RKO (cell line): ENCODE data around the gene DGKI.

Source experiments
- DNase-seq: peaks from one replicate; pipeline ENCODE4 v3.0.0-alpha.2; 2016; ENCODE audit warnings: low spot score

The DGKI gene

DNA sequence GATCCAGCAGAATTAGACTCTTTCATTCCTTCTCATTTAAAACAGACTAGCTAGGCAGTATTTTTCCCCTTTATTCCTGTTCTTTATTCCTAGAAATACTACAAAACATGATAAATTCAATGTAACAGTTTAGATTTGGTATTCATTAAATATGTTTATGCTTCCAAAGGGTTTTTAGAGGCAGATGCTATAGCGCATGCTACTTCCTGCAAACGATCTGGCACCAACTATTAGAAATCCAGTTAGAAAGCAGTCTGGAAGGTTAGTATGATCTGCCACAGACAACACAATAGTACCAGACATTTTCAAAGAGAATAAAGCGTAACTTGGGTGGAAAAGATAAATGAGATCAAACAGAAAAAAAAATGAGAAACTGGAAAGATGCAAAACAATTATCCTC, 439.7 kb downstream of the DGKI start:
- no peak for DNase-seq

DNA sequence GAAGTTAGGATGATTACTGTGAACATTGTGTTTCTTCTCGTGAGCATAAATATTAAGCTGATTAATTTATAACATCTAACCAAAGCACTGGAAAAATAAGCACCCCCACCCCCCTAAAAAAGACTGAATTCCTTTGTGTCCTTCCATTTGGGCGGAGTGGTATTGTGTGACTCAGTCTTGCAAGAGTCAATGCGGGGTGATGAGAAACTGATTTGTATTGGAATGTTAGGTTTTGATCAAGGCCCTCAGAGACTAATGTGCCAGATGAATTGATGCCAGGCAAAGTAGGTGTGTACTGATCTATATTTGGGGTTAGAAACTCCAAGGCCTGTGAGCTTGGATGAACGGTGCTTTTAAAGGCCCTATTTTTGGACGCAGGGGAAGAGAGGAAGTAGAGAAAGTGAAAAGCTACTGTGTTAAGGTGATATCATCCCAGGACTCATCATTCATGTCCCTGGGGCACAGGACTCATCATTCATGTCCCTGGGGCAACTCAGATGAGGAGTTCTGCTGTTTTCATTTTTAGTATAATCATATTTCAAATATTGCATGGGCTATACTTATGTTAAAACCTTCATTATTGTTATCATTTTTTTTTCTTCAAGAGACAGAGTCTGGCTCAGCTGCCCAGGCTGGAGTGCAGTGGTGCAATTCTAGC, 442.0 kb downstream of the DGKI start:
- no peak for DNase-seq

DNA sequence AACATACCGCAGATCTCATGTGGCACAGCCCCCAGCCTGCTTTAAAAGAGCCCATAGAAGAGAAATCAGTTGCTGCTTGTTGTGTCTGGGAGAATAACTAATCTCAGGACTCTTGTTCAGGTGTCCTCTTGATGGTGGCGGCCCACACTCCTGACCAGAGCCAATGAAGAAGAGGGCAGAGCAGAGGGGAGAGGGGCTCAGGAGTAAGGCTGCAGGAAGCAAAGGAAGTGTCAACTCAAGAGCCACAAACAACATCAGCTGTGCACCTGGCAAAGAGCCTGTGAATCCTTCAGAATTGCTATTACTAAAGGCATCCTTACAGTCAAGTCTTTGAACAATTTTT, 443.4 kb downstream of the DGKI start:
- DNase-seq = no peak

DNA sequence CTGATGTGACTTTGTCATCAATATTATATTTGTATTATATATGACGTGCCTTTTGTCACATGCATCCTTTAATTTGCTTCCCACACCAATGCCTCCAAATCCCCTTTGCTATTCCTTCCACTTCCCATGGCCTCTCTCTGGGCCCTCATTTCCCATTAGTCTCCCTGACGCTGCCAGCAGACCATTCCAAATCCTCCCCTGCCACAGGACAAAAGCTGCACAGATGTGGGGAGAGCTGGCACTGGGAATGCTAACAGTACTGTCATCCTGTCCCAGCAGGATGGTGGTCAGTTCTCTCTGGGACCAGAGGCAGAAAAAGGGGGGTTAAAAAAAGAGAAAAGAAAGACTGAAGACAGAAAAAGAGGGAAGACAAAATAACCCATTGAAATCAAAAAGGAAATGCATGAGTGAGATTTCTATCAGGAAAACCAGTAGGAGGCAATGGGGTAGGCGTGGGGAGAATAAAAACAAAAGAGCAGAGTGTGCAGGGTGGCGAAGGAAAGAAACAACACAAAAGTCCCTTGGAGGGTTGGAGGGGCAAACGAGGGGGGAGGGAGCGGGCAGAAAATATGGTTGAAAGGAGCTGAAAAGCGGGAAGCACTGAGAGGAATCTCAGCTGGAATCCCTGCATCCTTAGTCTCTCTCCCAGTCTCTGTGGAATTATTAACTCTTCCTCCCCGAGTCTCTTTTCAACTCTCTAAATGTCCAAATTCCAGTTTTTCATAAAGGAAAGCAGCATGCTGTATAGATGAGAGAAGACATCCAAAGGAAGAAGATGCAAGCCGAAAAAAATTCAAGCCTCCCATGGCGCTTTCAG, 444.0 kb downstream of the DGKI start:
- no peak for DNase-seq

DNA sequence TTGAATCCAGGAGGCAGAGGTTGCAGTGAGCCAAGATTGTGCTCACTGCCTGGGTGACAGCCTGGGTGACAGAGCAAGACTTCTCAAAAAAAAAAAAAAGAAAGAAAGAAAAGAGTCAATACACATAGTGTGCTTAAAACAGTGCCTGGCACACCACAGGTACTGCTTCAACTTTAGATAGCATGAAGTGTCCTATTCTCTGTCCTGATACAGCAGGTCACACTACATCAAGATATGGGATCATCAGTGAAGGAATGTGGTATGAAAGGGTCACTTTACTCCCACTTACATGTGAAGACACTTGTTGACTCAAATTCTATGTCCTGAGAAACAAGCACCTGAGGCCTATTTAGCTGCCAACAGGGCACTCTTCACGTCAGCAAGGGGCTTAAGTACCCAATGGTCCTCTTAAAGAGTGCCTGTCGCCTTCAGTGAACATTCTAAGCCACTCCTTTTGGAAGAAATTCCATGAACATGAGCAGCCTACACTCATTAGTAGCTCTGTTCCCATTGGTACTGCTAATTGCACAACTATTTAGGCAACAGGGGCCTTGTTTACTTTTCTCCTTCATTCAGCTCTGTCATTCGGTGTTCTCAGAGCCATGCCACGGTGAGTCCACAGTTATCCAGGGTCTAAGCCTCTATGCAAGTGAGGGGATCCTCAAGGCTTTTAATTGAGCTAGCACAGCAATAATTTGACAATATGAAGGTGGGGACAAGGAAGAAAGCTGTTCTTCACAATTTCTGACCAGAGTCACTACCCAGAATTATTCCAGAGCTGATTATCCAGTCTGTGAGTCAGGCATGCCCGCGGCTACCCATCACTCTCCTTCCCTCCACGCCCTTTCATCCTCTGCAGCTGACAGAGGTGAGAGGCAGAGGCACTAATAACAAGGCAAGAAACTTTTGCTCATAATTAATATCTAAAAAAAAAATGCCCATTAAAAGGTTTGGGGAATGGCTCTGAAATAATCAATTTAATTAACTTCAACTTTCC, 446.6 kb downstream of the DGKI start:
- no peak for DNase-seq

DNA sequence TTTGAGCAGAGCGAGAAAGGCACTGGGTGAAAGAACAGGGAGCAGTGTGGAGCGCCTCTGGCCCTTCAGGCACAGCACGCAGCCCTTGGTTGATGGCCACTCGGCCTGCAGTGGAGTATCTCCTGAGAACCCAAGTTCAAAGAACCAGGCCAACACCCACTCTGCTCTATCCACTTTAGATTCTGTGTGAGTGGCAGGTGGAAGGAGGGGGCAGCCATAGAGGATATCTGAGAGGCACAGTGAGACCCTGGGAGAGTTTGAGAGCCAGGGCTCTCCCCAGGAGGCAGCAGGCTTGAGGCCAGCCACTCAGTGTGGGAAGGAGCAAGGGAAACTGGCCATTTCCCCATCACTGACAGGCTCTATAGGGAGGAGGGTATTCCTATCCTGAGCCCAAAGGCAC, 450.7 kb downstream of the DGKI start:
- DNase-seq = no peak

DNA sequence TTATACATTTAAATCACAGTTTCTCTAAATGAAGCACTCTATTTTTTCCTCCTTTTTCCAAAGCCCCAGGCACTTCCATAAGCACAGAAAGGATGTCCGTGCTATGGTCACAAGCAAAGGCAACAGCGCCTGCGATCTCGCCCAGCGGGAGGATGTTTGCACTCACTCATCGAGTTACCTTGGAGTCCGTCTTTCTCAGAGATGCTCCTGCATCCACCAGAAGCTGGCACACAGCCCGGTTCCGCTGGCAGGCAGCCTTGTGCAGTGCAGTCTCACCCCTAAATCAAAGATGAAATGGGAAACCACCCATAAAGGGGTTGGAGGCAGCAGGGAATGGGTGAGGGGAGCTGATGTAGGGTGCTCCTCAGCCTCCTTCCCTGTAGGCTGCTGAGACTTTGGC, 451.4 kb downstream of the DGKI start:
- DNase-seq = no peak

DNA sequence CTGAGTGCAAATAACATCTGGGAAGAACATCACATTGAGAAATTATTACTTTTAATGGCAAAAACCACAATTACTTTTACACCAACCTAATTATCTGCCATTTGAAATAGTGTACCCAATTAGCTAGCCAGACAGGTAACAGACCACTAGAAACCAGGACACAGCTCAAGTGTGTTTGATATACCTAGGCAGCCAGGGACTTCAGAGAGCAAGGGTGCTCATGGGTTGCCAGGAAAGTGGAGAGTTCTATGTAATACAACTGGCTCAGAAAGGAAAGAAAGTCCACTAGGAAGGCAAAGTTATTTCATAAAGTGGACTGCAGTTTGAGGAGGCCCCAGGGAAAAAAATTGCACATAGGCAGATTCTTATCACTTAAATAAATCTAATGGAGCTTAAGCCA, 453.2 kb downstream of the DGKI start:
- DNase-seq = no peak

DNA sequence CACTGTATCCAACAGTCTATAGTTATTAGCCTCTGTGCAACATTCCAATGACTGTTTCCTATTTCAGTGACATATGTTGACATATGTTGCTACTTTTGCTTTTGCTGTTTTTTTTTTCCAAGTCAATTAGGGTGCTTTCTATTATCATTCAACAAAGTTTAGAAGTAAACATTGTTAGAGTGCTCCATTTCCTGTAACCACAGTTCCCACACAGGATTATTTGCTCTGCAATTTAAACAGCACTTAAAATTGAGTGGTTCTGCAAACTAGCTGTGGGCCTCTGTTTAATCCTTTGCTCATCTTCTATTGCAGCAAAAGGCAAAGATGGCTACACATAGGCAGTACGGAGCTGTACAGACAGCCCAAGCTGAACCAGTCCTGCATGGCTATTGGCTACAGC, 456.7 kb downstream of the DGKI start:
- no peak for DNase-seq

DNA sequence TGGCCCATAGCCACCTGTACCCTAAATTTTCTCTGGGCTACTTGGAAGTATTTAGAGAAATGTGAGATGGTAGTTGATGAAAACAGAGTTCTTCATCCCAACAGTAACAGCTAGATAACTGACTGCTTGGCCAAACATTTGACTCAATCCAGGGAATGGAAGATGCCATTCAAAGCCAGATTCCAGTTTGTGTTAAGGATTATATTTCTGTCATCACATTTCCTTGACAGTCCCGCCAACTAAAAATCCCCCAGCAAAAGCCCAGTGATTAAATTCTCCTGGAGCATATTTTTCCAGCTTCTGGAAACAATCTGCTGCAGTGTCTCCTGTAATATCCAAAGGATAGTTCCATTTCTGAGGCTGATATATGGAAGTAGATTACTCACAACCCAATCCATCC, 457.9 kb downstream of the DGKI start:
- DNase-seq = no peak

DNA sequence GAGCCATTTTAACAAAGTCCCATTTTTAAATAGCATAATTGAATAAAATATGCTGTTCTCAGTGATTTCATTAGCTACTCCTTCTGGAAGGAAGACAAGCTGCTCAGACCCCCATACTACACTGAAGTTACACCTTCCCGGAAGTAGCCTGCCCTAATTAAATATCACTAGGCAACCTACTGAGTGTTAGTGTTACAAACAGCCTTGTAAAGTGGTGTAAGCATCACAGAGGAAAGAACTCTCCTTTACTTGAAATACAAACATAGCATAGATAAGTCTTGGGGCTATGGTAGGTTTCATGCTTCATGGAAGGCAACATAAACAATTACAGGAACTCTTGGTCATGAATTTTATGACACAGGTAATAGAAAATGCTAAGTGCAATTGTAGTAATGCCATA, 459.8 kb downstream of the DGKI start:
- DNase-seq = no peak

DNA sequence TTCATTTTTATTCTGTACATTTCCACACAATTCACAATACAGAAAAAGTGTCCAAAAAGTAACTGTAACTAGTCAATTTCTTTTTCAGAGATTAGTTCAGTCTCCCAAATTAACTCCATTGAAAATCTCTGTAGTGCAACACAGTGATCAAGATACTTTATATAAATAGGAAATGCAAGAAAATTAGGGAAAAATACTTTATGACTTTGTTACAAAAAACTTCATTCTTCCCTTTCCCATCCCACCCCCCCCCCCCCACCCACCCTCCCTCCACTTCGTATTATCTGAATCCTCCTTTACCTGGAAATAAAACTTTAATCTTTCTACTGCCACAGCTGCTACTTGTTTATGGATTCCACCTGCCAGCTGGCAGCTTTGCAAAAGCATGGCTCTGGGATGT, 465.7 kb downstream of the DGKI start:
- DNase-seq = no peak

DNA sequence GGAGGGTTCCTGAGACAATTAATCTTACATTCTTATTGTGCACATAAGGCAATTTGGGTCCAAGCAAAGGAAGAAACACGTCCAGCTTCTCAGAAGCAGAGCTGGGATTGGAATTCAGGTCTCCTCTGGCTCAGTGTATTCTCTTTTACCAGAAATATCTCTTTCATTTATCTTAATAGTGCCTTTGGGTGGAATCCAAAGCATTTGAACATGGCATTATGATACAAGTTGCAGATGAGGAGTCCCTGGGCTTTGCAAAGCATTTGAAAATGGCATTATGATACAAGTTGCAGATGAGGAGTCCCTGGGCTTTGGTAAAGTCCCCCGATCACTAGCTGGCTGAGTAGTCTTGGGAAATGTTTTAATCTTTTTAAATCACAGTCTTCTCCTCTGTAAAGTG, 473.3 kb downstream of the DGKI start:
- no peak for DNase-seq

DNA sequence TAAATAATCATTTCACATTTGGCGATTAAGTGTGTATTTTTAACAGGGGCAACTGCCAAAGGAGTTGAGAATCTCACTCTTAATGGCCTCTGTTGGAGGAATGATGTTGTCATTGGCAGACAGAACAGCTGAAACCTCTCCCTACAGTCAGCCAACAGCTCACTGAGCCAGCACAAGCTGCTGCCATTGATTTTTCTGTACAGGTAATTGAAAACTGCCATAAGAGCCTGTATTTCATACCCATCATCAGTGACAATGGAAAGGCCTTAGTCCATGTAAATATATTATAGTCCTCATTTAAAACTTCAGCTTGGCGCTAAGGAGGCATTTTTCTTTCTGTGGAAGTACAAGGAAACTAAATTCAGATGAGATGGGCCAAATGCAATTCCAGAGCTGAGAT, 475.2 kb downstream of the DGKI start:
- DNase-seq = no peak

DNA sequence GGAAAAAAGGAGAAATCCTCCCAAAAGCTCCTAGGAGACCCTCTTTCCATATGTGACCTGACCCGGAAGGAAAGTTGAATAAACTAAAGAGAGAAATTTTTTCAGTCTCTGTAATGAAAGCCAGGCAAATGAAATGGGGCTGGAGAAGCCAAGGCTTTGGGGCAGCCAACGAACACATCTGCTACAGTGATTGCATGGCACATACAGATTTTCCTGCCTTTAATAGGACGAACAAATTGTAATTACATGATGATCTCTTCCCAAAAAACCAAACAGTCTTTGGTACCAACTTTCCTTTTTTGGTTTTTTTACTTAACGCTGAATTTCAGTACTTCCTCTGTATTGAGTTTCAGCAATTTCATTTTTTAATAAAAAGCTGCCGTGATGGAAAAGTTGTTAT, 479.8 kb downstream of the DGKI start:
- DNase-seq = no peak

DNA sequence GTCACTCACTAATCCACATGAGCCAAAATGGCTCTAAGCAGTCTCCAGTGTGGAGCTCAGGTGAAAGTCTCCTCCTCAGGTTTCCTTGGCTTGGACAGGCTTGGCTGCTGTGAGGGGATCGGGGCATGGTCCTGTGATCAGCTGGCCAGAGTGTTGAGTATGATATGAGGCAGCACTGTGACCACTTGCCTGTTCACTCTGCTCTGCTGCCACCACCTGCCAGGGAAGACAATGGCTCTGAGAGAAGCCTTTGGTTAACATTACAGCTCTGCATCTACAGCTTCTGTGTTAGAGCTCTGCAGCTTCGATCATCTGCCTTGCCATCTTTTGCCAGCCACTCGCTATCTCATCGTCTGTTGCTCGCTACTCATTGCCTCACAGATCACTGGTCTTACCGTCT, 483.1 kb downstream of the DGKI start:
- DNase-seq = no peak

DNA sequence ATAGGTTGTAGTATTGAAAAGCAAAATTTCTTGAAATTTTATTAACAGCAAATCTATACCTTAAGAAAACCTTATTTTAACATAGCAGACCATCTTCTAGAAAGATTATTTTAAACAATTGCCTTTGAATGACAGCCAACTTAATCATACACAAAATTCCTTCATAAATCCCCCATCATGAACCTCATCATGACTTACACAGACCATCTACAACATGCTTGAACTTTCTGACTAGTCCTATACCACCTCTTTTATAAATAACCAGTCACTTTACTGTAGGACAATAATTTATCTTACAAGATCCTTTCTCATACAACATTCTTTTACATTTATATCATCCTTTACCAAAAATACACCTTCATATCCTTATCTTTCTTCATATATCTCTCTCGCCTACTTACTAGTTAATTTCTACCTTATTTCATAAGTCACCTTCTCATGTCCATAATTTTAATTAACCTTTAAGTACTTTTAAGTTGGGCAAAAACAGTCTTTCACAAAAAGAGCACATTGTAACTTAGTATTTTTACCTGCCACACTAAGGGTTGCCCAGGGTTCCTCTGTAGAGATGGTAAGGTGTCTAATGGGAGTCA, 486.6 kb downstream of the DGKI start:
- peak; percentile 24 for DNase-seq

DNA sequence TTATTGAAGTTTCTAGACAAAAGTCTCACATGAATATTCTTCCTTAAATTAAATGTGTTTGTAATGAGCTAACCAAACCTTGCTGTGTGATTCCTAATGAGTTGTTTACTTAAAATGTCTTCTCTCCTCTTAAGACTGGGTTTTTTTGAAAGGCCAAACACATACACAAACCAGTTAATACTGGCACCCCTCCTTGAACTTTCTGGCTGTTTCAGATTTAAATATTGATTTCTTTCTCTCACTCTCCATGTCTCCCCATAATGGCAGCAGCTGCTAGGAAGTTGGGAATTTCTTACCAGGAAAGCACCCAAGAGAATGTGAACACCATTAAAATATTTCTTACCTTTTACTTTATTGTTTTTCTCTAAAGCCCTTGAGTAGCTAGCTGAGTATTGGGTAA, 491.8 kb downstream of the DGKI start:
- no peak for DNase-seq

DNA sequence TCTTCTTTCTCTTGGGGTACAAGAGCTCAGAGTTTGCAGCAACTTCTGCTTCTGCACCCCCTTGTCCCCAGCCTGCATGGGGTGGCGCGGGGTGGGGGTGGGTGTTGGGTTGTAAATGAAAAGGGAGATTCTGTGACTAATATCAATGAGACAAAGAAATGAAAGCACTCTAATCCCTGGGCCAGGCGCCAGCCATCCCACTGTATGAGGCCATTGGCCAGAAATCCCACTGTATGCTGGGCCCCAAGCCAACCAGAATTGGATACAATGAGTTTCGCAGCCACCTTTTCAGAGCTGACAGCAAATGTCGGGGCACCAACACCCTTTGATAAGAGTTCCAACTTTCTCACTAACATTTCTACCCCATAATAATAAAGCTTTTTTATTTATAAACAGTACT, 492.4 kb downstream of the DGKI start:
- no peak for DNase-seq

DNA sequence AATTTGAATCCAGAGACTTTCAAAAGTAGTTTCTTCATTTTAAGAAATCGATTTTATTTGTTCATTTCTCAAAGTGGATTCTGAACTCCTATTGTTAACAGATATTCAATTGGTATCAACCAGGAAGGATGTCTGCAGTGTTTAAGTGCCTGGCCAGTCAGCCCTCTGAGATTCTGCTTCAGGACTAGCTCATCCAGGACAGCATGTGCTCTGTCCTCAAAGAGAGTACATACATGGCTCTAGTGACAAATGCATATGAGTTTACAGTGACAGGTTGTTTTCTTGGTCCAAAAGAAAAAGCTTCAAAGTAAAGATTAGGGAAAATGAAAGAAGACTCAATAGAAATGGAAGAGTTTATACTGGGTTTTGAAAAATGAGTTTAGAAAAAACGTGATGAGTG, 494.8 kb downstream of the DGKI start:
- no peak for DNase-seq

DNA sequence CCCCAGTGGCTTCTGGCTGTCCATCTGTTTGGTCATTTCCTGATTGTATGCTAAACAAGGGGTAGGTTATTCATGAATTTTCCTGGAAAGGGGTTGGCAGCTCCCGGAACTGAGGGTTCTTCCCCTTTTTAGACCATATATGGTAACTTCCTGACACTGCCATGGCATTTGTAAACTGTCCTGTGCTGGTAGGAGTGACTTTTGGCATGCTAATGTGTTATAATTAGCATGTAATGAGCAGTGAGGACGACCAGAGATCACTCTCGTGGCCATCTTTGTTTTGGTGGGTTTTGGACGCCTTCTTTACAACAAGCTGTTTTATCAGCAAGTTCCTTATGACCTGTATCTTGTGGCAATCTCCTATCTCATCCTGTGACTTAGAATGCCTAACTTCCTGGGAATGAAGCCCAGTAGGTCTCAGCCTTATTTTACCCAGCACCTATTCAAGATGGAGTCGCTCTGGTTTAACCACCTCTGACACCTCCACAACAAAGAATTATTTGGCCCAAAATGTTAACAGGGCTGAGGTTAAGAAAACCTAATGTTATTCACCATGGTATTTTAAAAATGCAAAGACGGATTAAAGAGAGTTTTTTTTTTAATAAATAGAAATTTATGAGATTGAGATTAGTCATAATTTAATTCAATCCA, 500.9 kb downstream of the DGKI start:
- DNase-seq = no peak

DNA sequence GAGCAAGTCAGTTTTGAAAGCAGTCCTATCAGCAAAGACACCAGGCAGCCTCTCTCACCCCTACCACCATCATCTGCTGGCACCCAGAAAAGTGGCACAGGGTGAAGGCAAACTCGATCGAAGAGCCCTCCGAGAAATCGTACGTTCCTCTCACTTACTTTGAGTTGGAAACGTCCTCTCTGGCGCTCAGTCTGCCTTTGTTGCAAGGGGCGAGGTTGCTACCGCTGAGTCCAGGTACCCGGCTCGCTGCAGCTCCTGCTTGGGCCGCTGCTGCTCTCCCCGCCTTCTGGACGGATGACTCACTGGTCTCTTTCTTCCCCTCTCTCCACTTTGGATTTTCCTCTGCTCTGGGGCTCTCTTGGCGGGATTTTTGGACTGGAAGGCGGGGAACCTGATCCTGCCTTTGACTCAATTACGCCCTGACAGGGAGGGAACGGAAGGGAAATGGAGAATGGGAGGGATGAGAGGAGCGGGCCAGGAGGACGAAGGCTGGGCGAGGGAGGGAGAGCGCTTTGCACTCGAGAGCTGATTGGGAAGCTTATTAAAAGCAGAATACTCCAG, 503.4 kb downstream of the DGKI start, which contains the start of gene PTN:
TSS of gene PTN (minus strand) at position 453 of the 561 bp plus-strand sequence. CDS start 88,760 bp downstream, outside the sequence.
- DNase-seq = no peak
